K562 (cell line): ENCODE measurements around the gene DSG2. TPM values are rescaled to one million over a fixed set of nuclear protein-coding genes. Genes with fewer than 3 reads are reported as not detected.

Source experiments
- C11orf30 ChIP-seq: fragments of 450-650 bp; IDR thresholded peaks from 2 replicates; pipeline ENCODE4 v1.6.1; 2016; ENCODE audit warnings: low read depth, mild to moderate bottlenecking
- CREBBP ChIP-seq: IDR thresholded peaks from one replicate; pipeline ENCODE4 v1.6.1; 2012; ENCODE audit warnings: low read depth, mild to moderate bottlenecking, control low read depth, inconsistent platforms, low read length
- ETV6 ChIP-seq, 3 experiments: fragments of 150-350 bp in 1 of 3; sonication (generic) in 1 of 3; formaldehyde crosslinking in 1 of 3; IDR thresholded peaks; 2 replicates each; pipeline versions ENCODE4 v1.6.1 to v1.8.0; 2014 to 2022; ENCODE audit warnings: borderline replicate concordance in 2 of 3, low read depth in 2 of 3, antibody characterized with exemption in 1 of 3, low read length in 1 of 3, mild to moderate bottlenecking in 1 of 3, missing genetic modification reagents in 1 of 3
- GABPB1 ChIP-seq: sonication (generic); formaldehyde crosslinking; IDR thresholded peaks from 2 replicates; pipeline ENCODE4 v1.8.0; 2022; ENCODE audit warnings: mild to moderate bottlenecking, missing genetic modification reagents
- HMGXB4 ChIP-seq: sonication (generic); formaldehyde crosslinking; IDR thresholded peaks from 2 replicates; pipeline ENCODE4 v1.8.1; 2023; ENCODE audit warnings: mild to moderate bottlenecking, missing genetic modification reagents
- MEF2A ChIP-seq: IDR thresholded peaks from 2 replicates; pipeline ENCODE4 v1.6.1; 2011; ENCODE audit warnings: low read depth, mild to moderate bottlenecking, low read length, moderate library complexity; ENCODE audit not compliant: control insufficient read depth
- MTA2 ChIP-seq: fragments of 450-650 bp; IDR thresholded peaks from 2 replicates; pipeline ENCODE4 v1.6.1; 2016; ENCODE audit warnings: low read depth
- MYC ChIP-seq, 2 experiments: fragments of 250-450 bp in 1 of 2; sonication (Bioruptor Pico) in 1 of 2; IDR thresholded peaks; 2 replicates each; pipeline versions ENCODE4 v1.5.1 to v1.6.1; 2012 to 2021; ENCODE audit warnings: low read depth in 2 of 2, borderline replicate concordance in 1 of 2, improper control_type of control experiment in 1 of 2, low read length in 1 of 2, mild to moderate bottlenecking in 1 of 2, moderate library complexity in 1 of 2
- NUFIP1 ChIP-seq: fragments of 450-650 bp; IDR thresholded peaks from 2 replicates; pipeline ENCODE4 v1.6.1; 2018; ENCODE audit not compliant: partially characterized antibody
- SAP30 ChIP-seq: fragments of 200-600 bp; sonication (generic); IDR thresholded peaks from 2 replicates; pipeline ENCODE4 v1.6.1; 2012; ENCODE audit warnings: borderline replicate concordance, low read depth, mild to moderate bottlenecking, moderate library complexity, low read length, control low read depth, inconsistent platforms; ENCODE audit not compliant: insufficient read depth, poor library complexity, severe bottlenecking
- YBX1 ChIP-seq: fragments of 450-650 bp; IDR thresholded peaks from 2 replicates; pipeline ENCODE4 v1.7.1; 2016; ENCODE audit warnings: mild to moderate bottlenecking
- ZFP1 ChIP-seq: fragments of 450-650 bp; formaldehyde crosslinking; IDR thresholded peaks from 2 replicates; pipeline ENCODE4 v1.4.0; 2020; ENCODE audit warnings: mild to moderate bottlenecking, mixed read lengths
- ZNF274 ChIP-seq: IDR thresholded peaks from 2 replicates; pipeline ENCODE4 v1.6.1; 2011; ENCODE audit warnings: low read depth, mild to moderate bottlenecking, low read length, moderate library complexity, borderline replicate concordance
- ZNF354B ChIP-seq: fragments of 250-450 bp; sonication (Bioruptor Pico); IDR thresholded peaks from 2 replicates; pipeline ENCODE4 v1.4.0; 2020
- ZNF699 ChIP-seq: fragments of 250-450 bp; sonication (Bioruptor Pico); IDR thresholded peaks from 2 replicates; pipeline ENCODE4 v1.8.0; 2021; ENCODE audit warnings: mild to moderate bottlenecking, moderate library complexity; ENCODE audit not compliant: insufficient replicate concordance
- polyA plus RNA-seq, 8 experiments: library from polyadenylated mRNA; depleted of rRNA in 4 of 8; stranded (reverse) in 5 of 8; unstranded in 3 of 8; fragments of >200 nt; fragmentation: Nextera tagmentation in 2 of 8; fragmentation: Illumina TruSeq in 1 of 8; extraction: Ambion mirVana in 2 of 8; extraction: Trizol in 1 of 8; gene quantifications; 2 replicates each; pipeline versions ENCODE4 v1.2.1 to v1.2.3, GENCODE V29; 2011 to 2014; ENCODE audit warnings: inconsistent platforms in 1 of 8, missing spikeins in 1 of 8
- total RNA-seq, 7 experiments: library from RNA; depleted of rRNA in 6 of 7; stranded (reverse); fragments of >200 nt in 6 of 7; fragmentation: Illumina TruSeq in 2 of 7; extraction: Trizol in 2 of 7; gene quantifications; 2 replicates each; pipeline versions ENCODE4 v1.2.1 to v1.2.3, GENCODE V29; 2011 to 2021; ENCODE audit warnings: low replicate concordance in 1 of 7
- TF ChIP-seq, protein P1 (sequence below): fragments of 250-450 bp; sonication (Bioruptor Pico); IDR thresholded peaks from 2 replicates; pipeline ENCODE4 v1.5.0; 2021; ENCODE audit warnings: mild to moderate bottlenecking, moderate library complexity
- TF ChIP-seq, protein P2 (sequence below): sonication (generic); formaldehyde crosslinking; IDR thresholded peaks from 2 replicates; pipeline ENCODE4 v1.8.1; 2022; ENCODE audit warnings: missing genetic modification reagents
- TF ChIP-seq, protein P3 (sequence below): fragments of 450-650 bp; IDR thresholded peaks from 2 replicates; pipeline ENCODE4 v1.7.0; 2016; ENCODE audit warnings: borderline replicate concordance

The DSG2 gene
- total and polyA plus RNA-seq, 9 of the 15 experiments (the other 6 are each of a cell fraction or from before 2014, with no cell fraction given): 16.9 to 68.6 (median 41.3) TPM

- TF ChIP-seq NUFIP1 (no peak), ZNF274 (no peak), C11orf30 (no peak), GABPB1 (CRISPR knock-in tag) (peak; percentile 43), MEF2A (no peak), HMGXB4 (CRISPR knock-in tag) (no peak; the same call in 1 of the 2 replicates), MTA2 (no peak), CREBBP (no peak), YBX1 (no peak), ZNF699 (no peak), ZFP1 (CRISPR knock-in tag) (no peak), ZNF354B (CRISPR knock-in tag) (no peak), ETV6 (IDR thresholded peaks at IDR 0.05; ENCODE audit: borderline replicate concordance in 1 of 2, low read depth in 2 of 2, low read length in 1 of 2) (no peak), ETV6 (CRISPR knock-in tag; IDR thresholded peaks at IDR 0.05; ENCODE audit: borderline replicate concordance) (no peak), SAP30 (no peak), MYC (IDR thresholded peaks at IDR 0.05; ENCODE audit: low read depth, low read length) (peak; percentile 27; the same call in 1 of the 2 replicates), MYC (CRISPR knock-in tag; IDR thresholded peaks at IDR 0.05; ENCODE audit: borderline replicate concordance, low read depth) (no peak; the same call in 1 of the 2 replicates)
- TF ChIP-seq, protein P1, sequence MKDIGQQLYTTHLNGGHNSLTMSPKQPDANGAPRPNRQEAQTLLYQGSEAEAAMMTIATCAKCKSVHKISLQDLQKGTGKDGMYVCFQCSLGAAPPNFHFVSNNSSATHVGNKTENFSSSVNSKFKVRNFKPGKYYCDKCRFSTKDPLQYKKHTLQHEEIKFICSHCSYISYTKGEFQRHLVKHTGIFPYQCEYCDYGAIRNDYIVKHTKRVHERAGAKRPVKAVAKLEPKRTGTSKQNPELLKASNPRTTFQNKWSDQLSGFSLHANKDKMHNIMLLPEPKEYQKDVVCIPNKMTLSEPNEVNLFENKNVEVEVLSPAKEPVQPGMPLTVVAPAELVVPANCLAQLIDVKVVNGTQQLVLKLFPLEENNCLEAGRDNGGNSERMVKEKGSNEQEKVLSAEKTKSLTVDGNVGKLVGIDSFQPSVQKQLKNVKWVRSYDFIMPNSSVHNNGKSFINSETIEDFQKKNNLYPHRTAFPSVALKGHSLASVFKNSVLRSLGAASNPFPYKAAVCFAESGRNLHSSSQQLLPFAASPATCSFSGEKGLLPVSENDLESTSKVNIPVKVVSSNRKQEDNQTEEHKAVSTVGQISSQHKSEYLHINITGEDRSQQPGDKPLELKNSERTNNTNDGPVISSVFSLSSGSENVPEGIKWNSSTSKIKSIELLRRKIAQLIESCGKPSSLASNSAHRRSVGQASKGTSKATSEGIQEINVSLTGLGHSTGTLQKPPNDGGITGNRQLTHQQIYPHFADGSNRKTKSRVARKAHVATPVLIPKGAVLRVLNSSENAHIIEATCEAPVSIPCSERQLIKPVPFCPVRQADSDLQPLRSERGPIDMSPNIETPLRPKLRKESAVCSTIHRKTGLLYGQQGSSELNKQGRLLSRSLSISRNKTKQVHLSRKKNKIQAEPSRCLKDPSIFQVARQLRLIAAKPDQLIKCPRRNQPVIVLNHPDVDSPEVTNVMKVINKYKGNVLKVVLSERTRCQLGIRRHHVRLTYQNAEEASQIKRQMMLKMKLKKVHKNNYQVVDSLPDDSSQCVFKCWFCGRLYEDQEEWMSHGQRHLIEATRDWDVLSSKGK (CRISPR knock-in tag): no peak
- TF ChIP-seq, protein P2, sequence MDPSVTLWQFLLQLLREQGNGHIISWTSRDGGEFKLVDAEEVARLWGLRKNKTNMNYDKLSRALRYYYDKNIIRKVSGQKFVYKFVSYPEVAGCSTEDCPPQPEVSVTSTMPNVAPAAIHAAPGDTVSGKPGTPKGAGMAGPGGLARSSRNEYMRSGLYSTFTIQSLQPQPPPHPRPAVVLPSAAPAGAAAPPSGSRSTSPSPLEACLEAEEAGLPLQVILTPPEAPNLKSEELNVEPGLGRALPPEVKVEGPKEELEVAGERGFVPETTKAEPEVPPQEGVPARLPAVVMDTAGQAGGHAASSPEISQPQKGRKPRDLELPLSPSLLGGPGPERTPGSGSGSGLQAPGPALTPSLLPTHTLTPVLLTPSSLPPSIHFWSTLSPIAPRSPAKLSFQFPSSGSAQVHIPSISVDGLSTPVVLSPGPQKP: no peak
- TF ChIP-seq, protein P3, sequence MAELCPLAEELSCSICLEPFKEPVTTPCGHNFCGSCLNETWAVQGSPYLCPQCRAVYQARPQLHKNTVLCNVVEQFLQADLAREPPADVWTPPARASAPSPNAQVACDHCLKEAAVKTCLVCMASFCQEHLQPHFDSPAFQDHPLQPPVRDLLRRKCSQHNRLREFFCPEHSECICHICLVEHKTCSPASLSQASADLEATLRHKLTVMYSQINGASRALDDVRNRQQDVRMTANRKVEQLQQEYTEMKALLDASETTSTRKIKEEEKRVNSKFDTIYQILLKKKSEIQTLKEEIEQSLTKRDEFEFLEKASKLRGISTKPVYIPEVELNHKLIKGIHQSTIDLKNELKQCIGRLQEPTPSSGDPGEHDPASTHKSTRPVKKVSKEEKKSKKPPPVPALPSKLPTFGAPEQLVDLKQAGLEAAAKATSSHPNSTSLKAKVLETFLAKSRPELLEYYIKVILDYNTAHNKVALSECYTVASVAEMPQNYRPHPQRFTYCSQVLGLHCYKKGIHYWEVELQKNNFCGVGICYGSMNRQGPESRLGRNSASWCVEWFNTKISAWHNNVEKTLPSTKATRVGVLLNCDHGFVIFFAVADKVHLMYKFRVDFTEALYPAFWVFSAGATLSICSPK: no peak
Observed at GRCh38 chr18:31497836-31498573, at the start of gene DSG2 (continued).
